Fibroblast of mammary gland (primary cell): ENCODE data around the gene EQTN.

Experiments used
- DNase-seq: peaks from one replicate; pipeline ENCODE4 v3.0.0-alpha.2; 2010; ENCODE audit warnings: low read depth
- H3K4me3 ChIP-seq: 2 replicates; pipeline ENCODE4 v1.5.1; 2011; ENCODE audit warnings: low read depth, mild to moderate bottlenecking, low read length, moderate library complexity; ENCODE audit not compliant: control insufficient read depth
- CTCF ChIP-seq: conservative IDR thresholded peaks from 2 replicates; pipeline ENCODE4 v1.5.1; 2011; ENCODE audit warnings: low read depth, low read length, inconsistent platforms; ENCODE audit not compliant: control insufficient read depth, insufficient read depth

Gene EQTN

GRCh38 chr9:27338527-27338903, 41.6 kb upstream of the EQTN start:
- no peak overlapping the region for H3K4me3 ChIP-seq
- no peak for DNase-seq
- no peak for TF ChIP-seq CTCF

- DNase-seq: no peak
- no peak overlapping the region for H3K4me3 ChIP-seq
- TF ChIP-seq CTCF: no peak
Measured at GRCh38 chr9:27337833-27338526, 41.0 kb upstream of the EQTN start.

- no peak for TF ChIP-seq CTCF
Measured at GRCh38 chr9:27337236-27337635, 40.3 kb upstream of the EQTN start.

GRCh38 chr9:27336829-27337228, 39.9 kb upstream of the EQTN start:
- no peak for TF ChIP-seq CTCF
- no peak for DNase-seq
- no peak overlapping the region for H3K4me3 ChIP-seq

More at GRCh38 chr9:27337236-27337635, 40.3 kb upstream of the EQTN start:
- DNase-seq: no peak
- H3K4me3 ChIP-seq: no peak overlapping the region

GRCh38 chr9:27336126-27336525, 39.2 kb upstream of the EQTN start:
- no peak for DNase-seq
- no peak for TF ChIP-seq CTCF

GRCh38 chr9:27335075-27335474, 38.1 kb upstream of the EQTN start:
- no peak for TF ChIP-seq CTCF
- no peak overlapping the region for H3K4me3 ChIP-seq
- no peak for DNase-seq

More at GRCh38 chr9:27336126-27336525, 39.2 kb upstream of the EQTN start:
- H3K4me3 ChIP-seq: no peak overlapping the region
